Measurements from ENCODE around the gene ZNF732.
"Not testable (repeated sequence)": the region's sequence is repeated elsewhere in the genome, so short reads cannot be mapped to it uniquely, and the experiment has no call there.

ZNF732 gene

GRCh38 chr4:314296-314903 lies 9.1 kb upstream of the ZNF732 start:
- TF ChIP-seq CTCF (IDR thresholded peaks at IDR 0.05): no peak
- H3K9me3 ChIP-seq: peaks cover 0 to 29% (median 0%) of the 10 kb centered on the region in 3 donors
- intact Hi-C loops (cut with DNase I; ENCODE audit: low total_unique reads): no loop called here

GRCh38 chr4:309807-310206 lies 4.5 kb upstream of the ZNF732 start:
- no peak for DNase-seq
- H3K27ac ChIP-seq: no peak overlapping the region
- peaks cover 0 to 6% (median 2%) of the 10 kb centered on the region in 4 donors for H3K4me1 ChIP-seq
- no peak for TF ChIP-seq CTCF (IDR thresholded peaks at IDR 0.05)
- peaks cover 0 to 42% (median 0%) of the 10 kb centered on the region in 3 donors for H3K9me3 ChIP-seq
- intact Hi-C loops (cut with DNase I; ENCODE audit: low total_unique reads): no loop called here
- H3K36me3 ChIP-seq: no peaks in the 10 kb centered on the region
- no peak overlapping the region for H3K4me3 ChIP-seq
- H3K27me3 ChIP-seq: peaks cover 0 to 7% of the 10 kb centered on the region in 2 donors

More at GRCh38 chr4:314296-314903, 9.1 kb upstream of the ZNF732 start:
- no peak for DNase-seq
- H3K27ac ChIP-seq: no peak overlapping the region
- H3K4me1 ChIP-seq: no peaks in the 10 kb centered on the region
- H3K4me3 ChIP-seq: no peak overlapping the region
- H3K36me3 ChIP-seq: no peaks in the 10 kb centered on the region
- H3K27me3 ChIP-seq: no peaks in the 10 kb centered on the region

- Histone ChIP-seq H3K4me1 (peaks cover 0 to 6% (median 2%) of the 10 kb centered on the region in 4 donors), H3K27me3 (peaks cover 0 to 12% of the 10 kb centered on the region in 2 donors), H3K9me3 (peaks cover 0 to 37% (median 0%) of the 10 kb centered on the region in 3 donors), H3K27ac (no peak overlapping the region), H3K4me3 (no peak overlapping the region), H3K36me3 (no peaks in the 10 kb centered on the region)
- no peak for TF ChIP-seq CTCF (IDR thresholded peaks at IDR 0.05)
- no peak for DNase-seq
- intact Hi-C loops (cut with DNase I; ENCODE audit: low total_unique reads): no loop called here
Measured at GRCh38 chr4:306551-306961, 1.3 kb upstream of the ZNF732 start.

- H3K4me1 ChIP-seq; H3K27ac ChIP-seq; DNase-seq; H3K36me3 ChIP-seq; intact Hi-C loops (cut with DNase I; ENCODE audit: low total_unique reads): not testable (repeated sequence)
- H3K9me3 ChIP-seq: peaks cover 0 to 28% (median 0%) of the 10 kb centered on the region in 3 donors
- peak overlapping the region; percentile 36 to 58 for H3K4me3 ChIP-seq
- peaks cover 0 to 12% of the 10 kb centered on the region in 2 donors for H3K27me3 ChIP-seq
Measured at GRCh38 chr4:304516-304915, 758 bp downstream of the ZNF732 start.

- no peaks in the 10 kb centered on the region for H3K36me3 ChIP-seq
- H3K27me3 ChIP-seq: peaks cover 0 to 12% of the 10 kb centered on the region in 2 donors
- no peak for TF ChIP-seq CTCF (IDR thresholded peaks at IDR 0.05)
- no peak for DNase-seq
- H3K4me3 ChIP-seq: no peak overlapping the region
- intact Hi-C loops (cut with DNase I; ENCODE audit: low total_unique reads): no loop called here
- no peak overlapping the region for H3K27ac ChIP-seq
- peaks cover 0 to 6% (median 2%) of the 10 kb centered on the region in 4 donors for H3K4me1 ChIP-seq
- peaks cover 0 to 22% (median 0%) of the 10 kb centered on the region in 3 donors for H3K9me3 ChIP-seq
Measured at GRCh38 chr4:302381-302780, 2.9 kb downstream of the ZNF732 start.

- no peaks in the 10 kb centered on the region for H3K36me3 ChIP-seq
- intact Hi-C loops (cut with DNase I; ENCODE audit: low total_unique reads): no loop called here
Measured at GRCh38 chr4:294732-295131, 10.5 kb downstream of the ZNF732 start.

More at GRCh38 chr4:294732-295131, 10.5 kb downstream of the ZNF732 start:
- DNase-seq: no peak
- no peak for TF ChIP-seq CTCF (IDR thresholded peaks at IDR 0.05)
- Histone ChIP-seq H3K4me1 (no peaks in the 10 kb centered on the region), H3K9me3 (peaks cover 0 to 13% (median 5%) of the 10 kb centered on the region in 3 donors), H3K4me3 (no peak overlapping the region), H3K27me3 (no peaks in the 10 kb centered on the region), H3K27ac (no peak overlapping the region)
